Measurements from ENCODE around the gene CC2D2A.

The CC2D2A gene

DNA sequence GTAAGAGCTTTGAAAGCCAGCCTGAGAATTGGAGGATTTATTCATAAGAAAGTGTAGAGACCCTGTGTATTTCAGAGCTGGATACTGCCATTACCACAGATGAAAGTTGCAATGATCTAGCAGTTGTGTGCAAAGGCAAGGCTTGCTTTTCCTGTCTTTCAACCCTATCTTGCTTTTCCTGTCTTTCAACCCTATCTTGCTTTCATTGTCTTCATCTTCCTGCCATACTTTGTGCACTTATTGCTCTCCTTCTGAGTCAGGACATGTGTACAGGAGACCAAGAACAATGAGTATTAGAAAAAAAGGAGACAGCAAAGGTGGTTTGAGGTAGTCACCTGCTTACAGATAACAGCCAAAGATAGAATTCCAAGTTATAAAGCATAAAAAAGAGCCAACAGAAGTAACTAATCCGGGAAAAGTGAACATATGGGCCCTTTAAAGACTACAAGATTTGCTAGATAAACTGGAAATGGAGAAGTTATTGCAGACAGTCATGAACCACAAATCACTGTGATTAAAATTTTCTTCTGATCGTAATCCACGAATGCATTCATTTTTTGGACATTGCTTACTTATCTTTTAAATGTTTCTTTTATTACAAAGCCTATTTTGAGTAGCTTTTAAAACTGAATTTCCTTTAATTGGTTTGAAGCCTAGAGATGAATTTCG is 24.7 kb upstream of the CC2D2A start:
- Mint-ChIP-seq H3K36me3 (ENCODE audit: low read depth) (no peaks in the 10 kb centered on the region), H3K4me3 (no peak overlapping the region), H3K27me3 (no peaks in the 10 kb centered on the region), H3K9me3 (peaks cover 8% of the 10 kb centered on the region), H3K4me1 (ENCODE audit: low read depth) (peaks cover 5% of the 10 kb centered on the region), H3K27ac (no peak overlapping the region)
- intact Hi-C loops (cut with micrococcal nuclease) = no loop called here

- H3K9me3 Mint-ChIP-seq = no peaks in the 10 kb centered on the region
These were observed 18.4 kb upstream of the CC2D2A start for GRCh38 chr4:15451181-15451865.

DNA sequence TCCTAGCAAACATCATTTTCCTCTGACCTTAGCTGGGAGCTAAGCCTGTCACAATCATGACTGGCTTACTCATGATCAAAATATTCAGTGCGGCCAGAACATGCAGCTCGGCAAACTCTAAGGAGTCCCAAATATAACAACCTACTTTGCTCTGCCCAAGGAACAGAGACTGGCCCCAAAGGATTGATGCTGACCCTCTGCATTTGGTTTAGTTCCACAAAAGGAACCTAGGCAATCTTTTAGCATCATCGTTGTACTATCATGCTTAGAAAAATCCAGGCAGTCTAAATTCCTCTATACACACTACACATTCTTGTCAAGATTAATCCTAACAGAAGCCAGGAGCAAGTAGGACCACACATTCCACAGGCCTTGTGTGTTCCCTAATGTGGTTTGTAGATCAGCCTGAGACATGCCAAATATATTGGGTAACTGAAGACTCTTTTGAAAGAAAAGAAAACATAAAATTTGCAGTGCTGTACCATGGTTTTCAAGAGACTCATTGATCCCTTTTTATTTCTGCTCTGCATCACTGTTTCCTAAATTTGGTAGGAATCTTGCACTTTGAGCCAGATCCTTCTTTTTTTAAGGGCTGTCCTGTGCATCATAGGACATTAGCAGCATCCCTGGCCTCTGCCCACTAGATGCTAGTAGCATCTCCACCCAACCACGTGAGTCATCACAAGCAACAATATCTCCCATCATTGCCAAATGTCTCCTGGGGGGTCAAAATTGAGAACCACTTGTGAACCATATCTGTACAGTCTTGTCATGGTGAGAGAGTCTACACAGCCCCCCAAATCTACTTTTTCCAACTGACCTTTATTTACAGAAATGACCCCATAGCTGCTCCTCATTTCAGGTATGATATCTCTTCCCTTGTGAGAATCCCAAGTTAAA is 17.6 kb upstream of the CC2D2A start:
- Mint-ChIP-seq H3K27ac (no peak overlapping the region), H3K4me1 (ENCODE audit: low read depth) (peaks cover 49% of the 10 kb centered on the region), H3K36me3 (ENCODE audit: low read depth) (no peaks in the 10 kb centered on the region), H3K9me3 (no peaks in the 10 kb centered on the region), H3K27me3 (no peaks in the 10 kb centered on the region), H3K4me3 (no peak overlapping the region)
- intact Hi-C loops (cut with micrococcal nuclease) = no loop called here

More at GRCh38 chr4:15451181-15451865, 18.4 kb upstream of the CC2D2A start:
- no peak overlapping the region for H3K27ac Mint-ChIP-seq
- no peaks in the 10 kb centered on the region for H3K36me3 Mint-ChIP-seq (ENCODE audit: low read depth)
- H3K4me3 Mint-ChIP-seq = no peak overlapping the region
- peaks cover 41% of the 10 kb centered on the region for H3K4me1 Mint-ChIP-seq (ENCODE audit: low read depth)
- intact Hi-C loops (cut with micrococcal nuclease) = no loop called here
- H3K27me3 Mint-ChIP-seq = no peaks in the 10 kb centered on the region

DNA sequence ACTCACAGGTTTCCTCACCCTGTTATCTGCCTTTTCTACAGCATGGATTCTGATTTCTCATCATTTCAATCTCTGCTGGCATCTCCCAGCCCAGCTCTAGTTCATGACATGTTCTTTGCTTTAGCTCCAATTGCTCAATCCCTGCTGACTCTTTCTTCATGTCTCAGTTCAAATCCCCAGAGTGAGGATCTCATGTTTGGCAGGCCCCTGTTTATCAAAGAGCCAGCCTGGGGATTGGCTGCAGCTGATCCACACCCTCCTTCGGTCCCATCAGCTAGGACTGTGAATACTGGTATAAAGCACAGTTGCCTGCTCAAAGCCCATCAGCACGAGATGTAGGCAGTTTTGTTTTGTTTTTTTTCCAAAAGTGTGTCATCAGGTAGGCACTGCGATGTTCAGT is 14.4 kb upstream of the CC2D2A start:
- no peak overlapping the region for H3K27ac Mint-ChIP-seq

DNA sequence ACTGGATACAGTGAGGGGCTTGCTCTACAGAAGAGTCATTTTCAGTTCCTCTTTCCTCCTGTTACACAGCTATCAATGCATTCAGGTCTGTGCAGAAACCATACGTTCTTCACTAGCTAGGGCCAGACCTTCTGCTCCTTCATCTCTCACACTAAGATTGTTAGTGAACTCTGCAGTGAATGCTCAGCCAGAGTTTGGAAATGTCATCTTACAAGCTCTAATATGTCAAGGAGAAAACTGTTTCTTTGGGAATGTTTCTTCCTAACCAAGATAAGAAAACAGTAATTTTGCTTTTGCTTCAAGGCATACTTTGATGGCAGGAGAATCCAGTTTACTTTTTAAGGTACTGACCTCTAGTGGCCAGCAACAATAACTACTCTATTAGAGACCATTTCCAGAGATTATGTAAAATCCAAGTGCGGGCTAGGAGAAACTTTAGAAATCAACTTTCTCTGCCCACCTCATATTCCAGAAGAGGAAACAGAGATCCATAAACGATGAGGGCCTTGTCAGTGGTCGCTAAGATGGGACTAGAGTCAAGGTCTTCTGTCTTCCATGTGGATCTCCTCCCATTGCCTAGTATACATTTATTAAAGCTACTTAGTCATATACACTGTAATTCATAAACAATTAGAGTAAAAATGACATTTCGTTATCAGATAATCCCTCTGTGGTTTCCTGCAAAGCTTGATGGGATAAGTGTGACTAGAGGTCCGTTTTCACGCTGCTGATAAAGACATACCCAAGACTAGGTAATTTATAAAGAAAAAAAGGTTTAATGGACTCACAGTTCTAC is 12.1 kb upstream of the CC2D2A start:
- Mint-ChIP-seq H3K4me3 (no peak overlapping the region), H3K36me3 (ENCODE audit: low read depth) (no peaks in the 10 kb centered on the region), H3K27me3 (no peaks in the 10 kb centered on the region), H3K4me1 (ENCODE audit: low read depth) (peaks cover 29% of the 10 kb centered on the region), H3K9me3 (no peaks in the 10 kb centered on the region), H3K27ac (no peak overlapping the region)
- intact Hi-C loops (cut with micrococcal nuclease) = loop anchor here (1.0 to 5.0 kb wide), 3 partner anchors 55 to 1800 kb away; no protein-coding TSS in a partner anchor

More for the DNA sequence above, 14.4 kb upstream of the CC2D2A start:
- Mint-ChIP-seq H3K27me3 (no peaks in the 10 kb centered on the region), H3K4me1 (ENCODE audit: low read depth) (peaks cover 46% of the 10 kb centered on the region), H3K9me3 (no peaks in the 10 kb centered on the region), H3K4me3 (no peak overlapping the region), H3K36me3 (ENCODE audit: low read depth) (no peaks in the 10 kb centered on the region)
- intact Hi-C loops (cut with micrococcal nuclease) = loop anchor here (5.0 kb wide), 2 partner anchors 53 to 1798 kb away; no protein-coding TSS in a partner anchor

DNA sequence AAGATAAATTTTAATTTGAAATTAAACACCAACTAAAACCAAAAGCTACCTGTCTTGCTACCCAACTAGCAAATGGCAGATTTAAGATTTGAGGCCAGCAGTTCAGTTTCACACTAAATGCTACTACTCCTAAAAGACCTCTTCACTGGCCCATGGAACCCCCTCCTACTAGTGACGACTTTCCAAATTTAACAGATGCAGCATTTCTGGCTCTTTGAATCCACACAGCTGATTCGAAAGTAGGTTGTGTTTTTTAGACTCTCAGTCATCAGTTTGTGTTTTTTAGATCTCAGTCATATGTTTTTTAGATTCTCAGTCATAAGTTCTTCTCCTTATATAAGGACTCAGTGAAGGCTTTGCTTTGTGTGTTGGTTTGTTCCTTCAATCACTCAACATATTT is 11.1 kb upstream of the CC2D2A start:
- Mint-ChIP-seq H3K4me3 (no peak overlapping the region), H3K9me3 (no peaks in the 10 kb centered on the region), H3K4me1 (ENCODE audit: low read depth) (peaks cover 29% of the 10 kb centered on the region), H3K27ac (no peak overlapping the region), H3K27me3 (no peaks in the 10 kb centered on the region), H3K36me3 (ENCODE audit: low read depth) (no peaks in the 10 kb centered on the region)
- intact Hi-C loops (cut with micrococcal nuclease) = loop anchor here (5.0 kb wide), 2 partner anchors 56 to 1801 kb away; no protein-coding TSS in a partner anchor

DNA sequence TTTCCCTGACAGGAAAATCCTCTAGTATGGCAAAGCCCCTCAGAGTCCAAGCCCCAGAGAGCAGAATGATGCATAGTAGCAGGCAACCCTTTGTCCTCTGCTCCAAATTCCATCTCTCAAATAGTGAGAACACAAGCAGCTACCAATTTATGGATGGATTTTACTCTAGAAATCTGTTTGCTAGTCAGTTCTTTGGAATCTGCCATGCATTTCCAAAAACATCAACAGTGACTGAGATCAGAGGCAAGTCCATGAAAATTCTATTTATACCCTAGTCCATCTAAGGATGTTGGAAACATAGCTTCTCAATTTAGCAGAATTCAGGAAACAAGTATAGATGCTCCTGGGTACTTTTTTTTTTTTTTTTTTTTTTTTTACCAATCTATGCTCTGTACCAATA is 10.0 kb upstream of the CC2D2A start:
- intact Hi-C loops (cut with micrococcal nuclease) = loop anchor here (5.0 kb wide), 2 partner anchors 57 to 1802 kb away; no protein-coding TSS in a partner anchor
- no peaks in the 10 kb centered on the region for H3K36me3 Mint-ChIP-seq (ENCODE audit: low read depth)
- H3K27me3 Mint-ChIP-seq = no peaks in the 10 kb centered on the region
- H3K27ac Mint-ChIP-seq = no peak overlapping the region
- H3K4me3 Mint-ChIP-seq = no peak overlapping the region
- H3K4me1 Mint-ChIP-seq (ENCODE audit: low read depth) = peaks cover 29% of the 10 kb centered on the region
- H3K9me3 Mint-ChIP-seq = no peaks in the 10 kb centered on the region

DNA sequence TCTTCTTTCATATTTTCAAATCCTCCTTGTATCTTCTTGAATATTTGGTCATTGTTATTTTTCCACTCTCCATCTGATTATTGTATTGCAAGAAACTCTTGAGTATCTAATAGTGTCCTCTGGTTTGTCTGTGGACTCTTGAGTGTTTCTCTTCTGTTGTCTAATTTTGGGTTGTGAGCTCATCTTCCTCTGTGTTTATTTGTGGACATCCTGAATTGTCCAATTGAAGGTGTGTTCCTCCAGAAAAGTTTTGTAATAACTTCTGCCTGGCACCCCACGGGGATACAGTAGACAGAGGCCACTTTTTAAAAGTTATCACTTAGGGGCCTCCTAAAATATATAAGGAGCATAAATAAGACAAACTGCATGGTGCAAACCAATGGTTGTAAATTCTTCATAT is 3.1 kb upstream of the CC2D2A start:
- Mint-ChIP-seq H3K27ac (no peak overlapping the region), H3K4me1 (ENCODE audit: low read depth) (peaks cover 15% of the 10 kb centered on the region), H3K27me3 (no peaks in the 10 kb centered on the region), H3K4me3 (no peak overlapping the region), H3K9me3 (no peaks in the 10 kb centered on the region), H3K36me3 (ENCODE audit: low read depth) (no peaks in the 10 kb centered on the region)
- intact Hi-C loops (cut with micrococcal nuclease) = no loop called here

GRCh38 chr4:15470128-15470475 is 420 bp downstream of the CC2D2A start:
- H3K27ac Mint-ChIP-seq = peak overlapping the region; percentile 52
- H3K9me3 Mint-ChIP-seq = no peaks in the 10 kb centered on the region
- peaks cover 22% of the 10 kb centered on the region for H3K4me1 Mint-ChIP-seq (ENCODE audit: low read depth)
- peak overlapping the region; percentile 74 for H3K4me3 Mint-ChIP-seq
- intact Hi-C loops (cut with micrococcal nuclease) = no loop called here
- H3K27me3 Mint-ChIP-seq = no peaks in the 10 kb centered on the region
- H3K36me3 Mint-ChIP-seq (ENCODE audit: low read depth) = no peaks in the 10 kb centered on the region

GRCh38 chr4:15476396-15476795 is 6.7 kb downstream of the CC2D2A start:
- intact Hi-C loops (cut with micrococcal nuclease) = loop anchor here (5.0 kb wide), 2 partner anchors 326 to 481 kb away; no protein-coding TSS in a partner anchor
- H3K4me3 Mint-ChIP-seq = no peak overlapping the region
- no peaks in the 10 kb centered on the region for H3K9me3 Mint-ChIP-seq
- H3K36me3 Mint-ChIP-seq (ENCODE audit: low read depth) = no peaks in the 10 kb centered on the region
- no peak overlapping the region for H3K27ac Mint-ChIP-seq
- peaks cover 11% of the 10 kb centered on the region for H3K4me1 Mint-ChIP-seq (ENCODE audit: low read depth)
- H3K27me3 Mint-ChIP-seq = no peaks in the 10 kb centered on the region

GRCh38 chr4:15478724-15479088 is 9.0 kb downstream of the CC2D2A start:
- H3K27me3 Mint-ChIP-seq = no peaks in the 10 kb centered on the region
- H3K4me3 Mint-ChIP-seq = no peak overlapping the region
- H3K4me1 Mint-ChIP-seq (ENCODE audit: low read depth) = peaks cover 3% of the 10 kb centered on the region
- intact Hi-C loops (cut with micrococcal nuclease) = loop anchor here (2.0 to 5.0 kb wide), 4 partner anchors 172 to 522 kb away; no protein-coding TSS in a partner anchor
- no peak overlapping the region for H3K27ac Mint-ChIP-seq
- no peaks in the 10 kb centered on the region for H3K36me3 Mint-ChIP-seq (ENCODE audit: low read depth)
- no peaks in the 10 kb centered on the region for H3K9me3 Mint-ChIP-seq

GRCh38 chr4:15479089-15479912 is 9.6 kb downstream of the CC2D2A start:
- H3K4me1 Mint-ChIP-seq (ENCODE audit: low read depth) = peaks cover 3% of the 10 kb centered on the region
- intact Hi-C loops (cut with micrococcal nuclease) = loop anchor here (2.0 to 5.0 kb wide), 4 partner anchors 172 to 522 kb away; no protein-coding TSS in a partner anchor
- no peaks in the 10 kb centered on the region for H3K27me3 Mint-ChIP-seq
- H3K4me3 Mint-ChIP-seq = no peak overlapping the region
- no peaks in the 10 kb centered on the region for H3K9me3 Mint-ChIP-seq
- no peak overlapping the region for H3K27ac Mint-ChIP-seq
- H3K36me3 Mint-ChIP-seq (ENCODE audit: low read depth) = no peaks in the 10 kb centered on the region

DNA sequence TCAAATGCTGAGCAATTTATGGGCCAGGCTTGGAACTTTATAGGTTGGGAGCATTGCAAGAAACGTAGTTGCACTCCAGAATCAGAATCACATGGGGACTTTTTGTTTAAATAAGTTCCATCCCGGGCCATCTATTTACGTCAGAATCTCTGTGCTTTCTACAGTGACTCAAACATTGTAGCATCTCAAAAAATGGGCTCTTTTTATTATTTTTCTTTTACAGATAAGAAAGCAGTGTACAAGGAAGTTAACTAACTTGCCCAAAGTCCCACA is 10.2 kb downstream of the CC2D2A start:
- peaks cover under 1% of the 10 kb centered on the region for H3K9me3 Mint-ChIP-seq
- H3K27me3 Mint-ChIP-seq = no peaks in the 10 kb centered on the region
- H3K36me3 Mint-ChIP-seq (ENCODE audit: low read depth) = no peaks in the 10 kb centered on the region
- H3K4me1 Mint-ChIP-seq (ENCODE audit: low read depth) = peaks cover 3% of the 10 kb centered on the region
- H3K27ac Mint-ChIP-seq = no peak overlapping the region
- no peak overlapping the region for H3K4me3 Mint-ChIP-seq
- intact Hi-C loops (cut with micrococcal nuclease) = loop anchor here (2.0 to 5.0 kb wide), 4 partner anchors 171 to 521 kb away; no protein-coding TSS in a partner anchor
